ENCODE data around the gene C4BPB.

Gene C4BPB

GRCh38 chr1:207140536-207140935 lies 51.9 kb downstream of the C4BPB start:
- no peak for DNase-seq (ENCODE audit: low read depth, low spot score)

GRCh38 chr1:207145401-207146058 lies 56.9 kb downstream of the C4BPB start:
- DNase-seq (ENCODE audit: low read depth, low spot score), result no peak
